CD4-positive, alpha-beta T cell (primary cell): ENCODE data around the gene SARM1. TPM values are rescaled to one million over a fixed set of nuclear protein-coding genes. Genes with fewer than 3 reads are reported as not detected.

Experiments used
- ATAC-seq: fragments of 200-7000 bp; cut with Tn5 transposase; one replicate; pipeline ENCODE4 v1.10.0; 2022; ENCODE audit warnings: mild to moderate bottlenecking; ENCODE audit not compliant: poor library complexity
- CTCF ChIA-PET: fragments of 350-600 bp; sonication (Branson Sonifier 250); formaldehyde crosslinking; loops from one replicate; lab custom pipeline; 2021; ENCODE audit warnings: antibody characterized with exemption, inconsistent platforms; lab: Charles Lee
- POLR2A ChIA-PET: fragments of 350-600 bp; sonication (Branson Sonifier 250); formaldehyde crosslinking; loops from one replicate; lab custom pipeline; 2021; ENCODE audit warnings: antibody characterized with exemption, inconsistent platforms; lab: Charles Lee
- DNase-seq, 14 experiments: peaks; one replicate each; pipeline ENCODE4 v3.0.0-alpha.2; 2013 to 2020; ENCODE audit warnings: mixed read lengths in 2 of 14
- H3K27ac ChIP-seq, 2 donors: one replicate each; pipeline versions ENCODE4 v1.5.1 to v1.7.0; 2013; ENCODE audit warnings: low read length in 2 of 2, low read depth in 1 of 2, mild to moderate bottlenecking in 1 of 2
- H3K27me3 ChIP-seq, 2 experiments: 1 replicate in 1 of 2; 2 replicates in 1 of 2; pipeline versions ENCODE4 v1.6.1 to v1.7.0; 2013; ENCODE audit warnings: low read length in 2 of 2, control low read depth in 1 of 2, mild to moderate bottlenecking in 1 of 2, moderate library complexity in 1 of 2; ENCODE audit not compliant: insufficient read depth in 2 of 2, control insufficient read depth in 1 of 2
- H3K36me3 ChIP-seq: one replicate; pipeline ENCODE4 v1.6.1; 2013; ENCODE audit warnings: low read length, control low read depth; ENCODE audit not compliant: insufficient read depth
- H3K4me1 ChIP-seq: one replicate; pipeline ENCODE4 v1.6.1; 2013; ENCODE audit warnings: low read length, control low read depth; ENCODE audit not compliant: insufficient read depth
- H3K4me3 ChIP-seq: one replicate; pipeline ENCODE4 v1.5.1; 2013; ENCODE audit warnings: mild to moderate bottlenecking, low read length, moderate library complexity
- H3K9me3 ChIP-seq, 2 experiments: 1 replicate in 1 of 2; 2 replicates in 1 of 2; pipeline versions ENCODE4 v1.6.1 to v1.7.0; 2013; ENCODE audit warnings: low read length in 2 of 2, mild to moderate bottlenecking in 2 of 2, control low read depth in 1 of 2, moderate library complexity in 1 of 2; ENCODE audit not compliant: control insufficient read depth in 1 of 2, insufficient read depth in 1 of 2
- H3K27ac Mint-ChIP-seq: one replicate; pipeline ENCODE4 v1.8.0; 2020; ENCODE audit warnings: mixed read lengths
- H3K27me3 Mint-ChIP-seq: one replicate; pipeline ENCODE4 v1.8.0; 2021; ENCODE audit warnings: mixed read lengths
- H3K36me3 Mint-ChIP-seq: one replicate; pipeline ENCODE4 v1.8.0; 2021; ENCODE audit warnings: low read depth, mixed read lengths
- H3K4me1 Mint-ChIP-seq: one replicate; pipeline ENCODE4 v1.8.0; 2021; ENCODE audit warnings: low read depth, mixed read lengths
- H3K4me3 Mint-ChIP-seq: one replicate; pipeline ENCODE4 v1.8.0; 2020; ENCODE audit warnings: mild to moderate bottlenecking, mixed read lengths
- H3K9me3 Mint-ChIP-seq: one replicate; pipeline ENCODE4 v1.8.0; 2020; ENCODE audit warnings: mixed read lengths
- CTCF ChIP-seq: fragments of 200-600 bp; IDR thresholded peaks from one replicate; pipeline ENCODE4 v1.8.0; 2022; ENCODE audit warnings: antibody characterized with exemption, mild to moderate bottlenecking
- intact Hi-C, 2 experiments: fragments of 100-400 bp; cut with DNase I in 1 of 2; cut with micrococcal nuclease in 1 of 2; formaldehyde crosslinking; loops; one replicate each; pipeline versions ENCODE4 v1.15.1 to v1.9.0; 2023 to 2025; cut with DNase I, micrococcal nuclease
- total RNA-seq, 174 experiments: library from RNA in 2 of 174; stranded (reverse) in 2 of 174; gene quantifications; one replicate each; pipeline ENCODE4 v1.2.3 and lab custom pipeline; 2021 to 2026

SARM1 gene
- total RNA-seq, 2 experiments from 2014 or later: 12.5 to 15.4 TPM

- Histone ChIP-seq H3K4me1 (peaks cover 7% of the 10 kb centered on the region), H3K27me3 (peaks cover 0 to 5% of the 10 kb centered on the region in 2 experiments), H3K9me3 (no peaks in the 10 kb centered on the region), H3K27ac (no peak overlapping the region), H3K4me3 (no peak overlapping the region), H3K36me3 (no peaks in the 10 kb centered on the region)
- Mint-ChIP-seq H3K9me3 (no peaks in the 10 kb centered on the region), H3K27me3 (peaks cover 54% of the 10 kb centered on the region), H3K4me1 (peaks cover 7% of the 10 kb centered on the region), H3K36me3 (no peaks in the 10 kb centered on the region), H3K27ac (no peak overlapping the region), H3K4me3 (no peak overlapping the region)
- ChIA-PET POLR2A (no interaction called here), CTCF (no interaction called here)
- no peak for ATAC-seq
- intact Hi-C loops: no loop called here
- TF ChIP-seq CTCF: no peak
- DNase-seq: no peak
Measured at GRCh38 chr17:28412099-28412498, 40.6 kb downstream of the SARM1 start.

GRCh38 chr17:28413804-28414203 lies 42.3 kb downstream of the SARM1 start:
- ChIA-PET POLR2A (no interaction called here), CTCF (no interaction called here)
- Histone ChIP-seq H3K4me1 (peaks cover 7% of the 10 kb centered on the region), H3K4me3 (no peak overlapping the region), H3K36me3 (no peaks in the 10 kb centered on the region), H3K27ac (no peak overlapping the region), H3K9me3 (no peaks in the 10 kb centered on the region), H3K27me3 (no peaks in the 10 kb centered on the region)
- intact Hi-C loops: no loop called here
- H3K27ac Mint-ChIP-seq: no peak overlapping the region
- H3K9me3 Mint-ChIP-seq: no peaks in the 10 kb centered on the region
- DNase-seq: no peak
- peaks cover 7% of the 10 kb centered on the region for H3K4me1 Mint-ChIP-seq
- ATAC-seq: no peak
- no peaks in the 10 kb centered on the region for H3K36me3 Mint-ChIP-seq
- H3K4me3 Mint-ChIP-seq: no peak overlapping the region
- H3K27me3 Mint-ChIP-seq: peaks cover 37% of the 10 kb centered on the region
- TF ChIP-seq CTCF: no peak

- no peaks in the 10 kb centered on the region for H3K36me3 ChIP-seq
- H3K4me3 ChIP-seq: no peak overlapping the region
- POLR2A ChIA-PET: no interaction called here
- ATAC-seq (no peak), DNase-seq (no peak)
- H3K27me3 ChIP-seq: no peaks in the 10 kb centered on the region
- Mint-ChIP-seq H3K27me3 (peaks cover 37% of the 10 kb centered on the region), H3K36me3 (no peaks in the 10 kb centered on the region), H3K4me3 (no peak overlapping the region), H3K27ac (no peak overlapping the region), H3K9me3 (no peaks in the 10 kb centered on the region), H3K4me1 (peaks cover 7% of the 10 kb centered on the region)
- H3K9me3 ChIP-seq: no peaks in the 10 kb centered on the region
- TF ChIP-seq CTCF: no peak
- no peak overlapping the region for H3K27ac ChIP-seq
- CTCF ChIA-PET: interaction anchor here (0.9 to 1.2 kb wide), 4 partner anchors 10 to 182 kb away, joined by 4 to 14 read pairs (median 6); partner anchors contain the start of genes POLDIP2 and SLC46A1
- intact Hi-C loops: loop anchor here (2.0 to 5.0 kb wide), 2 partner anchors 183 to 184 kb away; no protein-coding TSS in a partner anchor
- H3K4me1 ChIP-seq: peaks cover 7% of the 10 kb centered on the region
Measured at GRCh38 chr17:28415886-28416285, 44.4 kb downstream of the SARM1 start.
